ENCODE results near the gene NIP7.

Gene NIP7

GRCh38 chr16:69319381-69319780, 20.2 kb upstream of the NIP7 start:
- no peak for DNase-seq

GRCh38 chr16:69319826-69320739, 19.5 kb upstream of the NIP7 start:
- no peak for DNase-seq

GRCh38 chr16:69320740-69321073, 18.9 kb upstream of the NIP7 start:
- no peak for DNase-seq

- DNase-seq = no peak
Observed at GRCh38 chr16:69321080-69321479, 18.5 kb upstream of the NIP7 start.

GRCh38 chr16:69322343-69322742, 17.2 kb upstream of the NIP7 start:
- no peak for DNase-seq

- DNase-seq = no peak
Observed at GRCh38 chr16:69323415-69323814, 16.2 kb upstream of the NIP7 start.

- DNase-seq = peak; percentile 22 to 48
Observed at GRCh38 chr16:69324013-69324531, 15.5 kb upstream of the NIP7 start.

- no peak for DNase-seq
Observed at GRCh38 chr16:69324585-69325253, 14.9 kb upstream of the NIP7 start.

GRCh38 chr16:69325784-69326171, 13.8 kb upstream of the NIP7 start:
- DNase-seq = no peak

- no peak for DNase-seq
Observed at GRCh38 chr16:69326172-69326873, 13.2 kb upstream of the NIP7 start.

GRCh38 chr16:69327585-69328310, 11.8 kb upstream of the NIP7 start:
- DNase-seq = no peak

GRCh38 chr16:69328854-69329316, 10.7 kb upstream of the NIP7 start:
- no peak for DNase-seq

GRCh38 chr16:69329369-69330285, 9.9 kb upstream of the NIP7 start:
- peak in 1 of 2 experiments; percentile 11 for DNase-seq

- DNase-seq = peak; percentile 76 to 86
Observed at GRCh38 chr16:69330286-69331109, 9.1 kb upstream of the NIP7 start, which contains the start of gene PDF. PDF (minus strand) TSS chr16:69330588; CDS start chr16:69330570, 18 bp downstream.

GRCh38 chr16:69334696-69335095, 4.9 kb upstream of the NIP7 start:
- no peak for DNase-seq

- DNase-seq = no peak
Observed at GRCh38 chr16:69338557-69339288, 849 bp upstream of the NIP7 start.

GRCh38 chr16:69340095-69340644, 598 bp downstream of the NIP7 start:
- DNase-seq = no peak

- DNase-seq = no peak
Observed at GRCh38 chr16:69344171-69344570, 4.6 kb downstream of the NIP7 start.

GRCh38 chr16:69345923-69346322, 6.4 kb downstream of the NIP7 start:
- DNase-seq = peak; percentile 8 to 25

Data from AML-193 (cell line).